AG09309 (cell line): ENCODE results near the gene DLX1.

Source experiments
- DNase-seq: peaks from one replicate; pipeline ENCODE4 v3.0.0-alpha.2; 2010; ENCODE audit warnings: low read depth
- H3K4me3 ChIP-seq: 2 replicates; pipeline ENCODE4 v1.5.1; 2011; ENCODE audit warnings: mild to moderate bottlenecking, low read depth, low read length, moderate library complexity; ENCODE audit not compliant: control insufficient read depth
- CTCF ChIP-seq: IDR thresholded peaks from 2 replicates; pipeline ENCODE4 v1.5.1; 2011; ENCODE audit warnings: mild to moderate bottlenecking, low read depth, low read length, inconsistent platforms; ENCODE audit not compliant: insufficient read depth, control insufficient read depth; ENCODE audit errors: missing control alignments

Gene DLX1

GRCh38 chr2:172120118-172120517, 34.8 kb downstream of the DLX1 start:
- TF ChIP-seq CTCF, result no peak

GRCh38 chr2:172128484-172128883, 43.2 kb downstream of the DLX1 start:
- no peak overlapping the region for H3K4me3 ChIP-seq
- no peak for DNase-seq
- no peak for TF ChIP-seq CTCF

More at GRCh38 chr2:172120118-172120517, 34.8 kb downstream of the DLX1 start:
- DNase-seq, result no peak
- H3K4me3 ChIP-seq, result no peak overlapping the region

- no peak for DNase-seq
- no peak for TF ChIP-seq CTCF
These were observed 44.1 kb downstream of the DLX1 start for GRCh38 chr2:172129404-172129803.

DNA sequence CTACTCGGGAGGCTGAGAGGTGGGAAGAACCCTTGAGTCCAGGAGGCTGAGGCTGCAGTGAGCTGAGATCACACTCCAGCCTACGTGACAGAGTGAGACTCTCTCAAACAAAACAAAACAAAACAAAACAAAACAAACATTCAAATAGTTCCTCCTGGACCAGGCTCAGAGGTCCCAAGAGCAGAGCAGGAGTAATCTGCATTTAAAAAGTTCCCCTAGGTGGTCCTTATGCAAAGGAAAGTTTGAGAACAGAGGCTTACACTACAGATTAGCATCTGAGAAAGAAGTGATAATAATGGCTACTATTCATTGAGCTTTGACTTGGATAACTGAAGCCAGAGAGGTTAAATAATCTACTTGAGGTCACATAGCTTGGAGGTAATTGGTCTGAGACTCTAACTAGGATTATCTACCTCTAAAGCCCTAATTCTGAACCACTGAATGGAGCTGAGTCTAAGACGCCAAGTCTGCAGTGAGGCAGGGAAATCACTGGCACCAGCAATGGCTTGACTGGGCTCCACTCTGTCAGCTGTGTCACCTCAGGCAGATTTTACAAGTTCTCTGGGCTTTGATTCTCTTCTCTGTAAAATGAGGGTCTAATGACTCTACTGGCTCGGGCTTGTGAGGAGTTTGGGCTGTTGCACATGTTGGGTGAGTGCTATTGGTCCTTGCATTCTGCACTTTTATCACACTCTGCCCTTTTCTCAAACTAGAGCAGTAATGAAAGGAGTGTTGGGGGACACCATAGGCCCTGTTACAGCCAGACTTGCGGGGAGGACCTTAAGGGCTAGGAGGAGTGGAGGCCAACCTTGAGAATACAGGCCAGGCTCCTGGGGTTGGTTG, 46.6 kb downstream of the DLX1 start:
- H3K4me3 ChIP-seq, result no peak overlapping the region
- DNase-seq, result no peak
- TF ChIP-seq CTCF, result no peak

More at GRCh38 chr2:172129404-172129803, 44.1 kb downstream of the DLX1 start:
- H3K4me3 ChIP-seq, result no peak overlapping the region

- DNase-seq, result no peak
- no peak for TF ChIP-seq CTCF
- H3K4me3 ChIP-seq, result no peak overlapping the region
These were observed 49.0 kb downstream of the DLX1 start for GRCh38 chr2:172134270-172134669.

DNA sequence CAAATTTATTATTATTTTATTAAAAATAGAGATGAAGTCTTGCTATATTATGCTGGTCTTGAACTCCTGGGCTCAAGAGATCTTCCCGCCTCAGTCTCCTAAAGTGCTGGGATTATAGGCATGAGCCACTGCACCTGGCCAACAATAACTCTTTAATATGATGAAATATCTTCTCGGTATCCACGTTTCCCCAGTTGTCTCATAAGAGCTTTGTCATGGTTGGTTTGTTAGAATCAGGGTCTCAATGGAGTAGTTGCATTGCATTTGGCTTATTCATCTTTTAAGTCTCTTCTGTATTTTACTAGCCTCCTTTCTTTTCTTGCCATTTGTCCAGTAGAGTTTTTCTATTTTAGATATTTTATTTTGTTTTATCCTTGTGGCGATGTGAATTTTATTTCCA, 50.1 kb downstream of the DLX1 start:
- no peak for DNase-seq
- TF ChIP-seq CTCF, result no peak

GRCh38 chr2:172137109-172137508, 51.8 kb downstream of the DLX1 start:
- TF ChIP-seq CTCF, result no peak
- no peak overlapping the region for H3K4me3 ChIP-seq
- DNase-seq, result no peak

More for the DNA sequence above, 50.1 kb downstream of the DLX1 start:
- H3K4me3 ChIP-seq, result no peak overlapping the region
